ENCODE results near the gene SMAD6. TPM values are rescaled to one million over a fixed set of nuclear protein-coding genes. Genes with fewer than 3 reads are reported as not detected.

Gene SMAD6
- total RNA-seq, 1 experiment from 2014 or later, result 8.9 TPM

GRCh38 chr15:66824424-66824823 lies 122.4 kb downstream of the SMAD6 start:
- intact Hi-C loops (cut with micrococcal nuclease; ENCODE audit: unreplicated experiment), result no loop called here
- H3K9me3 ChIP-seq, result no peaks in the 10 kb centered on the region
- Mint-ChIP-seq H3K9me3 (ENCODE audit: unreplicated experiment) (no peaks in the 10 kb centered on the region), H3K27me3 (ENCODE audit: insufficient read depth, unreplicated experiment) (no peaks in the 10 kb centered on the region), H3K36me3 (ENCODE audit: insufficient read depth, unreplicated experiment) (no peaks in the 10 kb centered on the region), H3K4me1 (ENCODE audit: low read depth, unreplicated experiment) (no peaks in the 10 kb centered on the region), H3K27ac (ENCODE audit: unreplicated experiment) (no peak overlapping the region), H3K4me3 (ENCODE audit: unreplicated experiment) (no peak overlapping the region)
- BruUV-seq (replicated peaks), result no TSS peak
- no peak overlapping the region for H3K4me3 ChIP-seq (ENCODE audit: low read depth, low read length)
- no peaks in the 10 kb centered on the region for H3K36me3 ChIP-seq (ENCODE audit: control insufficient read depth, insufficient read depth, low read length)
- TF ChIP-seq CTCF (IDR thresholded peaks at IDR 0.05; ENCODE audit: insufficient read depth in 1 of 2, low read depth in 1 of 2, low read length in 1 of 2, severe bottlenecking in 1 of 2, unreplicated experiment in 1 of 2), result no peak
- no peaks in the 10 kb centered on the region for H3K27me3 ChIP-seq (replicated peaks; ENCODE audit: control insufficient read depth, insufficient read depth, low read length)
- DNase-seq, result no peak
- no peaks in the 10 kb centered on the region for H3K4me1 ChIP-seq
- CTCF ChIA-PET, result no interaction called here
- POLR2A ChIA-PET, result no interaction called here

- H3K36me3 ChIP-seq (ENCODE audit: control insufficient read depth, insufficient read depth, low read length), result no peaks in the 10 kb centered on the region
- CTCF ChIA-PET, result no interaction called here
- POLR2A ChIA-PET, result no interaction called here
- Mint-ChIP-seq H3K9me3 (ENCODE audit: unreplicated experiment) (no peaks in the 10 kb centered on the region), H3K4me3 (ENCODE audit: unreplicated experiment) (no peak overlapping the region), H3K36me3 (ENCODE audit: insufficient read depth, unreplicated experiment) (no peaks in the 10 kb centered on the region), H3K27ac (ENCODE audit: unreplicated experiment) (no peak overlapping the region), H3K27me3 (ENCODE audit: insufficient read depth, unreplicated experiment) (no peaks in the 10 kb centered on the region), H3K4me1 (ENCODE audit: low read depth, unreplicated experiment) (no peaks in the 10 kb centered on the region)
- intact Hi-C loops (cut with micrococcal nuclease; ENCODE audit: unreplicated experiment), result no loop called here
- no peak for TF ChIP-seq CTCF (IDR thresholded peaks at IDR 0.05; ENCODE audit: insufficient read depth in 1 of 2, low read depth in 1 of 2, low read length in 1 of 2, severe bottlenecking in 1 of 2, unreplicated experiment in 1 of 2)
- H3K4me3 ChIP-seq (ENCODE audit: low read depth, low read length), result no peak overlapping the region
- H3K4me1 ChIP-seq, result no peaks in the 10 kb centered on the region
- no peaks in the 10 kb centered on the region for H3K9me3 ChIP-seq
- H3K27me3 ChIP-seq (replicated peaks; ENCODE audit: control insufficient read depth, insufficient read depth, low read length), result no peaks in the 10 kb centered on the region
- no peak for DNase-seq
- BruUV-seq (replicated peaks), result no TSS peak
Observed at GRCh38 chr15:66825139-66825538, 123.1 kb downstream of the SMAD6 start.

GRCh38 chr15:66825731-66826130 lies 123.7 kb downstream of the SMAD6 start:
- intact Hi-C loops (cut with micrococcal nuclease; ENCODE audit: unreplicated experiment), result no loop called here
- Histone ChIP-seq H3K4me1 (no peaks in the 10 kb centered on the region), H3K9me3 (no peaks in the 10 kb centered on the region), H3K4me3 (ENCODE audit: low read depth, low read length) (no peak overlapping the region), H3K27me3 (replicated peaks; ENCODE audit: control insufficient read depth, insufficient read depth, low read length) (no peaks in the 10 kb centered on the region), H3K36me3 (ENCODE audit: control insufficient read depth, insufficient read depth, low read length) (no peaks in the 10 kb centered on the region)
- POLR2A ChIA-PET, result no interaction called here
- H3K9me3 Mint-ChIP-seq (ENCODE audit: unreplicated experiment), result no peaks in the 10 kb centered on the region
- H3K36me3 Mint-ChIP-seq (ENCODE audit: insufficient read depth, unreplicated experiment), result no peaks in the 10 kb centered on the region
- no peaks in the 10 kb centered on the region for H3K4me1 Mint-ChIP-seq (ENCODE audit: low read depth, unreplicated experiment)
- DNase-seq, result no peak
- H3K27me3 Mint-ChIP-seq (ENCODE audit: insufficient read depth, unreplicated experiment), result no peaks in the 10 kb centered on the region
- CTCF ChIA-PET, result no interaction called here
- BruUV-seq (replicated peaks), result no TSS peak
- no peak for TF ChIP-seq CTCF (IDR thresholded peaks at IDR 0.05; ENCODE audit: insufficient read depth in 1 of 2, low read depth in 1 of 2, low read length in 1 of 2, severe bottlenecking in 1 of 2, unreplicated experiment in 1 of 2)
- H3K4me3 Mint-ChIP-seq (ENCODE audit: unreplicated experiment), result no peak overlapping the region
- no peak overlapping the region for H3K27ac Mint-ChIP-seq (ENCODE audit: unreplicated experiment)

Measured in Caco-2 (cell line).